Measurements from ENCODE around the gene MACC1. TPM values are rescaled to one million over a fixed set of nuclear protein-coding genes. Genes with fewer than 3 reads are reported as not detected.

MACC1 gene
- total and polyA plus RNA-seq, 10 of the 15 experiments (the other 5 are each of a cell fraction or from before 2014, with no cell fraction given): 6.0 to 61.1 (median 12.7) TPM

DNA sequence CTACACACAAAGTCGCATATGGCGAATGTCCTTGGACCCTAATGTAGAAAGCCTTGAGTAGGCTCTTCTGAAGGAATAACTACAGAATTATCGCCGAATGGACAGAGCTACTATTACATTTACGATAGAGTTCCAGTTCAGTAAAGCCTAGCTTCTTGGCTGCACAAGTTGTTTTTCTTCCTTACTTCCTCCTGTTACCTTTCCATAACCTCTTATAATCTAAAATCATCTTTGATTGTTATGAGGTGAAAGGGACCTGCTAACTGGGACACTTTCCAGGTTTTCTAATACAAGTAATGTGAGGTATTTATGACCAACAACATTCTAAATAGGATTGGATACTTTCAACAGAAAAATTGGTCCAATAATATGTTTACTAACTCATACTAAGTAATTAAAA lies 31.2 kb downstream of the MACC1 start (continued):
- TF ChIP-seq ZNF217 (IDR thresholded peaks at IDR 0.05) (no peak), ASH2L (IDR thresholded peaks at IDR 0.05; ENCODE audit: borderline replicate concordance, low read depth) (no peak), YY1 (IDR thresholded peaks at IDR 0.05; ENCODE audit: low read depth, low read length) (no peak), SMAD1 (IDR thresholded peaks at IDR 0.05; ENCODE audit: low read depth, partially characterized antibody) (no peak), EZH2 (IDR thresholded peaks at IDR 0.05; ENCODE audit: borderline replicate concordance, control insufficient read depth, low read depth, low read length) (no peak)

GRCh38 chr7:20183086-20183485 lies 34.1 kb downstream of the MACC1 start:
- ATAC-seq (peak; percentile 36), FAIRE-seq (no peak), DNase-seq (ENCODE audit: low read depth, low spot score) (no peak)
- H3K36me3 ChIP-seq (ENCODE audit: control insufficient read depth in 2 of 2, insufficient read depth in 2 of 2, low read length in 1 of 2): no peaks in the 10 kb centered on the region; a peak in 3 of 4 replicates
- H3K9me3 ChIP-seq (replicated peaks; ENCODE audit: control insufficient read depth, insufficient read depth, low read length): peaks cover 11% of the 10 kb centered on the region
- BruUV-seq (replicated peaks): TSS peak; percentile 12
- no peaks in the 10 kb centered on the region for H3K27me3 ChIP-seq (replicated peaks in 1 of 2; ENCODE audit: control insufficient read depth in 2 of 2, insufficient read depth in 2 of 2, low read length in 1 of 2)
- no peak overlapping the region for H3K4me2 ChIP-seq (ENCODE audit: control insufficient read depth, insufficient read depth)
- no peaks in the 10 kb centered on the region for H3K4me1 ChIP-seq (ENCODE audit: control insufficient read depth, insufficient read depth, low read length)
- H4K20me1 ChIP-seq (ENCODE audit: control insufficient read depth, insufficient read depth): no peaks in the 10 kb centered on the region
- H3K27ac ChIP-seq (ENCODE audit: control insufficient read depth, insufficient read depth): no peak overlapping the region
- in situ Hi-C loops (cut with MboI) (no loop called here), intact Hi-C loops (cut with micrococcal nuclease; ENCODE audit: unreplicated experiment) (no loop called here)
- H3K4me3 ChIP-seq: no peak overlapping the region
- ChIA-PET POLR2A (no interaction called here), SMC1A (ENCODE audit: uncharacterized antibody, unreplicated experiment) (interaction anchor here (1.1 to 2.2 kb wide), 4 partner anchors 11 to 91 kb away, joined by 3 to 8 read pairs (median 4); no protein-coding TSS in a partner anchor), RAD21 (ENCODE audit: unreplicated experiment) (interaction anchor here (0.7 kb wide), 1 partner anchor 10 kb away, joined by 3 read pairs; no protein-coding TSS in a partner anchor), CTCF (interaction anchor here (3.7 kb wide), 1 partner anchor 10 kb away, joined by 16 read pairs; no protein-coding TSS in a partner anchor)
- H3K79me2 ChIP-seq (ENCODE audit: control insufficient read depth, insufficient read depth, low read length): peaks cover 14% of the 10 kb centered on the region
- H3K9ac ChIP-seq (ENCODE audit: control insufficient read depth, insufficient read depth, low read length): no peak overlapping the region
- no peak overlapping the region for H2AFZ ChIP-seq (ENCODE audit: control insufficient read depth, low read depth, low read length)
- 73% methylated on average over 4 of the region's 4 CpGs for WGBS (ENCODE audit: insufficient coverage, insufficient replicate concordance, low lambda C conversion rate, missing lambda C conversion rate)
- no peak for TF ChIP-seq FOS (IDR thresholded peaks at IDR 0.05; ENCODE audit: borderline replicate concordance, extremely low read depth, insufficient read length)
- no peak for TF ChIP-seq RCOR1 (conservative IDR thresholded peaks at IDR 0.05; ENCODE audit: low read depth, low read length)
- no peak for TF ChIP-seq YBX1 (IDR thresholded peaks at IDR 0.05)
- TF ChIP-seq HDAC6 (IDR thresholded peaks at IDR 0.05; ENCODE audit: unreplicated experiment): no peak
- TF ChIP-seq SREBF1 (IDR thresholded peaks at IDR 0.05; ENCODE audit: low read length): no peak
- no peak for TF ChIP-seq E2F8 (IDR thresholded peaks at IDR 0.05; ENCODE audit: low read depth, partially characterized antibody)
- TF ChIP-seq TAF1 (IDR thresholded peaks at IDR 0.05; ENCODE audit: borderline replicate concordance, low read depth, low read length): no peak
- TF ChIP-seq, protein P1, sequence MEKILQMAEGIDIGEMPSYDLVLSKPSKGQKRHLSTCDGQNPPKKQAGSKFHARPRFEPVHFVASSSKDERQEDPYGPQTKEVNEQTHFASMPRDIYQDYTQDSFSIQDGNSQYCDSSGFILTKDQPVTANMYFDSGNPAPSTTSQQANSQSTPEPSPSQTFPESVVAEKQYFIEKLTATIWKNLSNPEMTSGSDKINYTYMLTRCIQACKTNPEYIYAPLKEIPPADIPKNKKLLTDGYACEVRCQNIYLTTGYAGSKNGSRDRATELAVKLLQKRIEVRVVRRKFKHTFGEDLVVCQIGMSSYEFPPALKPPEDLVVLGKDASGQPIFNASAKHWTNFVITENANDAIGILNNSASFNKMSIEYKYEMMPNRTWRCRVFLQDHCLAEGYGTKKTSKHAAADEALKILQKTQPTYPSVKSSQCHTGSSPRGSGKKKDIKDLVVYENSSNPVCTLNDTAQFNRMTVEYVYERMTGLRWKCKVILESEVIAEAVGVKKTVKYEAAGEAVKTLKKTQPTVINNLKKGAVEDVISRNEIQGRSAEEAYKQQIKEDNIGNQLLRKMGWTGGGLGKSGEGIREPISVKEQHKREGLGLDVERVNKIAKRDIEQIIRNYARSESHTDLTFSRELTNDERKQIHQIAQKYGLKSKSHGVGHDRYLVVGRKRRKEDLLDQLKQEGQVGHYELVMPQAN (conservative IDR thresholded peaks at IDR 0.05): no peak
- TF ChIP-seq PKNOX1 (IDR thresholded peaks at IDR 0.05): no peak
- no peak for TF ChIP-seq GATAD2B (conservative IDR thresholded peaks at IDR 0.05; ENCODE audit: low read depth)
- TF ChIP-seq CBX5 (IDR thresholded peaks at IDR 0.05; ENCODE audit: low read depth): no peak

Data from GM12878 (cell line).